Bronchial epithelial cell (primary cell): ENCODE measurements around the gene SLC4A9. TPM values are rescaled to one million over a fixed set of nuclear protein-coding genes. Genes with fewer than 3 reads are reported as not detected.

ENCODE experiments used
- DNase-seq: peaks from one replicate; pipeline ENCODE4 v3.0.0-alpha.2; 2010; ENCODE audit warnings: low read depth
- FAIRE-seq: peaks from 2 replicates; lab custom pipeline; 2011; peaks lifted over from hg19 to GRCh38; lab: Jason Lieb, UNC
- H3K27me3 ChIP-seq: 2 replicates; pipeline ENCODE4 v1.5.1; 2011; ENCODE audit warnings: low read length; ENCODE audit not compliant: control insufficient read depth, insufficient read depth
- H3K36me3 ChIP-seq: 2 replicates; pipeline ENCODE4 v1.5.1; 2011; ENCODE audit warnings: low read length; ENCODE audit not compliant: control insufficient read depth, insufficient read depth
- H3K4me3 ChIP-seq: 2 replicates; pipeline ENCODE4 v1.5.1; 2011; ENCODE audit warnings: mild to moderate bottlenecking, low read depth, low read length, control low read depth
- total RNA-seq: library from RNA; depleted of rRNA; stranded (reverse); fragments of >200 nt; gene quantifications from 2 replicates; pipeline ENCODE4 v1.2.1, GENCODE V29; 2014
- TF ChIP-seq, protein P1 (sequence below): IDR thresholded peaks from 2 replicates; pipeline ENCODE4 v1.5.1; 2011; ENCODE audit warnings: mild to moderate bottlenecking, moderate library complexity, low read length, control low read depth, inconsistent platforms; ENCODE audit not compliant: insufficient read depth, severe bottlenecking

Gene SLC4A9
- total RNA-seq, 1 donor from 2014 or later, result not detected

DNA sequence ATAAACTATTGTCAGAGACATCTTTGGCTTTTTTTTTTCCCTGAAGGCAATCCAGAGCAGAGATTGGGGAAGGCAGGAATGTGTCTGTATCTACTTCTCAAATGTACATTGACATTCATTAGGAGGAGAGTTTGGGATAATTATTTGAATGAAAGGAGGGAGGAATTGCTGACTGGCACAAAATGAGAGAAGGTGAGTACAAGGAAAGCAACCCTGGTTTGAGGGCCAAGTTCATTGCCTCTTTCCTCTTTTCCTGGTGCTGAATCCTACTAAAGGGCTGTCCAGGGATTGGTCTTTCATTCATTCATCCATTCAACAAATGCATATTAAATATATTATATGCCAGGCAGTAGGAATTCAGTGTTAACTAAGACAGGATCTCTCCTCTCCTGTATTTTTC, 22.9 kb downstream of the SLC4A9 start:
- no peak for FAIRE-seq
- no peak for DNase-seq
- Histone ChIP-seq H3K27me3 (no peaks in the 10 kb centered on the region), H3K36me3 (no peaks in the 10 kb centered on the region), H3K4me3 (no peak overlapping the region)
- TF ChIP-seq, protein P1, sequence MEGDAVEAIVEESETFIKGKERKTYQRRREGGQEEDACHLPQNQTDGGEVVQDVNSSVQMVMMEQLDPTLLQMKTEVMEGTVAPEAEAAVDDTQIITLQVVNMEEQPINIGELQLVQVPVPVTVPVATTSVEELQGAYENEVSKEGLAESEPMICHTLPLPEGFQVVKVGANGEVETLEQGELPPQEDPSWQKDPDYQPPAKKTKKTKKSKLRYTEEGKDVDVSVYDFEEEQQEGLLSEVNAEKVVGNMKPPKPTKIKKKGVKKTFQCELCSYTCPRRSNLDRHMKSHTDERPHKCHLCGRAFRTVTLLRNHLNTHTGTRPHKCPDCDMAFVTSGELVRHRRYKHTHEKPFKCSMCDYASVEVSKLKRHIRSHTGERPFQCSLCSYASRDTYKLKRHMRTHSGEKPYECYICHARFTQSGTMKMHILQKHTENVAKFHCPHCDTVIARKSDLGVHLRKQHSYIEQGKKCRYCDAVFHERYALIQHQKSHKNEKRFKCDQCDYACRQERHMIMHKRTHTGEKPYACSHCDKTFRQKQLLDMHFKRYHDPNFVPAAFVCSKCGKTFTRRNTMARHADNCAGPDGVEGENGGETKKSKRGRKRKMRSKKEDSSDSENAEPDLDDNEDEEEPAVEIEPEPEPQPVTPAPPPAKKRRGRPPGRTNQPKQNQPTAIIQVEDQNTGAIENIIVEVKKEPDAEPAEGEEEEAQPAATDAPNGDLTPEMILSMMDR, result no peak

DNA sequence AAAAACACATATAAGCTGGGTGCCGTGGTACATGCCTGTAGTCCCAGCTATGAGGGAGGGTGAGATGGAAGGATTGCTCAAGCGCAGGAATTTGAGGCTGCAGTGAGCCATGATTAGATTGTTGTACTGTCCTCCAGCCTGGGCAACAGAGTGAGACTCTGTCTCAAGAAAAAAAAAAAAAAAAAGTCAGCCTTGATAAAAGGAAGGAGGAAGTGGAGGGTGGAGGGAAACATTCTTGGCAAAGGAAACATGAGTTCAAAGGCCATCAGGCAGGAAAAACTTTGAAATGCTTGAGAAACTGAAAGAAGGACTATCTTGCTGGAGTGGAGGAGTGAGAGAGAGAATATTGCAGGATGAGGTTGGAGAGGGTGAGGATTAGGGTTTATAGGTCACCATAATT, 23.3 kb downstream of the SLC4A9 start:
- no peak for FAIRE-seq
- TF ChIP-seq, protein P1, result no peak
- DNase-seq, result no peak
- Histone ChIP-seq H3K27me3 (no peaks in the 10 kb centered on the region), H3K36me3 (no peaks in the 10 kb centered on the region), H3K4me3 (no peak overlapping the region)

DNA sequence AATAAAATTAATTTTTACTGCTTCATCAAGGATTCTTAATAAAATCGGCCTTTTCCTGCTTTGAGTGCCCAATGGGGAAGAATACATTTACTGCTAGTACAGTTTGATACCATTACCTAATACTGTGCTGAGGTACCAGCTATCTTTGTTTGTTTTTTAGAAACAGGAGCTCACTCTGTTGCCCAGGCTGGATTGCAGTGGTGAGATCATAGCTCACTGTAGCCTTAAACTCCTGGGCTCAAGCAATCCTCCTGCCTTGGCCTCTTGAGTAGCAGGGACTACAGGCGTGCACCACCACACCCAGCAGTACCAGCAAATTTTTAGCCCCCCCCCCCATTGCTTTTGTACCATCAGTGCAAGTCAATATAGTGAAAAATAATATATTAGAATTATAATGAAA, 28.1 kb downstream of the SLC4A9 start:
- FAIRE-seq (no peak), DNase-seq (no peak)
- TF ChIP-seq, protein P1, result no peak
- H3K4me3 ChIP-seq, result no peak overlapping the region
- H3K36me3 ChIP-seq, result no peaks in the 10 kb centered on the region
- no peaks in the 10 kb centered on the region for H3K27me3 ChIP-seq

DNA sequence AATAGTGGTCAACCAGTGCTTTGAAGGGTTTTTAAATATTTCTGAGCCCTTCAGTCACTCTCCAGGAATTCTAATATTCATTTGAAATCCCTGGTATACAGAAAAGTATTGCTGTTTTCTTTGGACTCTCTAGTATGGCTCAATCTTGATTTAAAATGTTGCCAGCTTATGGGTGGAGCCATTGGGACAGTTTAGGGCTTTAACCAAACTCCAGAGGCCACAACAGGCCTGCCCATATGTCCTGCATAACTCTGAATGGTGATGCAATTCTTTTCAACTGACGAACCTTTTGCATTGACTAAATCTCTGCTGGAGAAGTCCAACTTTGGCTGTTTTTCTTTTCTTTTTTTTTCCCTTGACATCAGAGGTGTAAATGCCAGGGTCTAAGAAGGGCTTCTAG, 31.3 kb downstream of the SLC4A9 start:
- FAIRE-seq (no peak), DNase-seq (no peak)
- Histone ChIP-seq H3K4me3 (no peak overlapping the region), H3K36me3 (no peaks in the 10 kb centered on the region), H3K27me3 (no peaks in the 10 kb centered on the region)
- TF ChIP-seq, protein P1, result no peak

DNA sequence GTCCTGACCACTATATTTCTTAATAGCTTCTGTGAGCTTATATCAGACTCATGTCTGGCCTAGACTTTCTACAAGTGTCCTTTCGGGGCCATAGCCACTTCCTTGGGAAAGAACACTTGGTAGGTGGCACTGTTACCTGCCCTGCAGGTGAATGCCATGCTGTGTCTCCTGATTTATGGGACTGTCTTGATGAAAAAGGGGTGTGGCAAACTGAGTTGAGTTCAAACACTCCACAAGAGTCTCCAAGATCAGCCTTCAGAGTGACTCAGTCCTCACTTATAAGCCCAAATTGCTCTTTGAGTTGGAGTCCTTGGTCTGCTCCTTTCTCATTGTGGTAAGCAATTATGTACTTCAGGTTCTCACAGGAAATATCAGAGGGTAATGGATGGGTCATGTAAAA, 31.7 kb downstream of the SLC4A9 start:
- FAIRE-seq (no peak), DNase-seq (no peak)
- TF ChIP-seq, protein P1, result no peak
- Histone ChIP-seq H3K27me3 (no peaks in the 10 kb centered on the region), H3K36me3 (no peaks in the 10 kb centered on the region), H3K4me3 (no peak overlapping the region)

DNA sequence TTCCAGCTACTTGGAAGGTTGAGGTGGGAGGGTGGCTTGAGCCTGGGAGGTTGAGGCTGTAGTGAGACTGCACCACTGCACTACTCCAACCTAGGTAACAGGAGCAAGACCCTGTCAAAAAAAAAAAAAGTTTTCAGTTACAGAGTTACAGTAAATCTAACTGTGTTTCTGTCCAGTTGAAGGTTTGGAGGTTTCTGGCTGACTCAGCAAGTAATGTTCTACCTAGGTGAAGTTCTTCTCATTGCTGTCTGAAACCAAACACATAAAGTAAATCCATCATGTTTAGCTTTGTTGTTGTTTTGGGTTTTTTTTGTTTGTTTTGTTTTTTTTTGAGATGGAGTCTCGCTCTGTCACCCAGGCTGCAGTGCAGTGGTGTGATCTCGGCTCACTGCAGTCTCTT, 33.7 kb downstream of the SLC4A9 start:
- TF ChIP-seq, protein P1, result no peak
- DNase-seq (no peak), FAIRE-seq (no peak)
- H3K36me3 ChIP-seq, result no peaks in the 10 kb centered on the region
- no peak overlapping the region for H3K4me3 ChIP-seq
- H3K27me3 ChIP-seq, result no peaks in the 10 kb centered on the region
